Measurements from ENCODE around the gene SIK1.
"Not testable (repeated sequence)": the region's sequence is repeated elsewhere in the genome, so short reads cannot be mapped to it uniquely, and the experiment has no call there.

SIK1 gene

GRCh38 chr21:43439316-43440075, 12.6 kb upstream of the SIK1 start:
- not testable (repeated sequence) for DNase-seq (ENCODE audit: low read depth in 2 of 2)

- not testable (repeated sequence) for DNase-seq (ENCODE audit: low read depth in 2 of 2)
Measured at GRCh38 chr21:43436272-43436671, 9.3 kb upstream of the SIK1 start.

GRCh38 chr21:43433340-43434136, 6.6 kb upstream of the SIK1 start:
- not testable (repeated sequence) for DNase-seq (ENCODE audit: low read depth in 2 of 2)

- DNase-seq (ENCODE audit: low read depth in 2 of 2): not testable (repeated sequence)
Measured at GRCh38 chr21:43430830-43431416, 4.0 kb upstream of the SIK1 start.

- not testable (repeated sequence) for DNase-seq (ENCODE audit: low read depth in 2 of 2)
Measured at GRCh38 chr21:43428964-43429363, 2.0 kb upstream of the SIK1 start.

- DNase-seq (ENCODE audit: low read depth in 2 of 2): not testable (repeated sequence)
Measured at GRCh38 chr21:43427242-43427559, 270 bp upstream of the SIK1 start.

GRCh38 chr21:43426004-43426403, 927 bp downstream of the SIK1 start:
- not testable (repeated sequence) for DNase-seq (ENCODE audit: low read depth in 2 of 2)

GRCh38 chr21:43419475-43419874, 7.5 kb downstream of the SIK1 start:
- DNase-seq (ENCODE audit: low read depth in 2 of 2): not testable (repeated sequence)

GRCh38 chr21:43414576-43414975, 12.4 kb downstream of the SIK1 start:
- not testable (repeated sequence) for DNase-seq (ENCODE audit: low read depth in 2 of 2)

GRCh38 chr21:43412020-43412788, 14.7 kb downstream of the SIK1 start:
- not testable (repeated sequence) for DNase-seq (ENCODE audit: low read depth in 2 of 2)

GRCh38 chr21:43410456-43411068, 16.4 kb downstream of the SIK1 start:
- not testable (repeated sequence) for DNase-seq (ENCODE audit: low read depth in 2 of 2)

- not testable (repeated sequence) for DNase-seq (ENCODE audit: low read depth in 2 of 2)
Measured at GRCh38 chr21:43407139-43407538, 19.8 kb downstream of the SIK1 start.

- DNase-seq (ENCODE audit: low read depth in 2 of 2): not testable (repeated sequence)
Measured at GRCh38 chr21:43404450-43404849, 22.5 kb downstream of the SIK1 start.

- DNase-seq (ENCODE audit: low read depth in 2 of 2): not testable (repeated sequence)
Measured at GRCh38 chr21:43403651-43404430, 23.1 kb downstream of the SIK1 start.

- not testable (repeated sequence) for DNase-seq (ENCODE audit: low read depth in 2 of 2)
Measured at GRCh38 chr21:43401125-43401524, 25.8 kb downstream of the SIK1 start.

- not testable (repeated sequence) for DNase-seq (ENCODE audit: low read depth in 2 of 2)
Measured at GRCh38 chr21:43399595-43400015, 27.3 kb downstream of the SIK1 start.

- DNase-seq (ENCODE audit: low read depth in 2 of 2): not testable (repeated sequence)
Measured at GRCh38 chr21:43399136-43399535, 27.8 kb downstream of the SIK1 start.

GRCh38 chr21:43398533-43398932, 28.4 kb downstream of the SIK1 start:
- DNase-seq (ENCODE audit: low read depth in 2 of 2): not testable (repeated sequence)

- DNase-seq (ENCODE audit: low read depth in 2 of 2): not testable (repeated sequence)
Measured at GRCh38 chr21:43398000-43398399, 28.9 kb downstream of the SIK1 start.

GRCh38 chr21:43397439-43397808, 29.5 kb downstream of the SIK1 start:
- DNase-seq (ENCODE audit: low read depth in 2 of 2): not testable (repeated sequence)

Measured in fibroblast of skin of left biceps (primary cell).